ENCODE data around the gene MYO1F. TPM values are rescaled to one million over a fixed set of nuclear protein-coding genes. Genes with fewer than 3 reads are reported as not detected.

MYO1F gene
- total and polyA plus RNA-seq, 2 of the 13 experiments (the other 11 are each of a cell fraction or from before 2014, with no cell fraction given): 0.09 to 0.13 TPM

DNA sequence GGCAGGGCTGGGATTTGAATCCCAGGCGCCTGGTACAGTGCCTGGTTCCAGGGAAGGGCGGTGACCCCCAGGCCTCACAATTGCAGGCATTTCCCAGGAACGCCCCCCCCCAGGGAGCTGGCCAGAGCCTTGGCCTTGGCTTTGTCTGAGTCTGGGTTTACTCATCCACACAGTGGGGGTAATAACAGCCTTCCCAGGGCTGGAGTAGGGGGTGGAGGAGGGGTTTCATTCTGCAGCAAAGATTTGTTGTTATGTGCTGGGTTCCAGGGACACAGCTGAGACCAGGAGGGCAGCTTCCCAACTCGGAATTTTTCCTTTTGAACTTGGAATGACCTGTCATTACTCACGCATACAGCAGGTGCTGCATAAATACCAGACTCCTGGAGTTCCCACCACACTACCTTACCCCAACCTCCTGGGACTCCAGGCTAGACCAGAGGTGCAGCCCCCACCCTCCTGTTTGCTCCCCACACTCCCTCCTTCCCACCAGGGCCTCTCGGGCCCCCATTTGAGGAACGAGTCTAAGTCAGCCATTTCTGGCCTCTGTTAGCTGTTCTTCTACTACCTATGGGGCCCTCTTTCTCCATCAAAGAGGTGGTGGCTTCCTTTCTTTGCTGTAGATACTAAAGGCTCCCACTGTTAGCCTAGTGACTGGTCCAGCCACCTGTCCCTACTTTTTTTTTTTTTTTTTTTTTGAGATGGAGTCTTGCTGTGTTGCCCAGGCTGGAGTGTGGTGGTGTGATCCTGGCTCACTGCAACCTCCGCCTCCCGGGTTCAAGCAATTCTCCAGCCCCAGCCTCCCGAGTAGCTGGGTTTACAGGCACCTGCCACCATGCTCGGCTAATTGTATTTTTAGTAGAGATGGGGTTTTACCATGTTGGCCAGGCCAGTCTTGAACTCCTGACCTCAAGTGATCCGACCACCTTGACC lies 34.9 kb upstream of the MYO1F start:
- ChIA-PET POLR2A (interaction anchor here (0.7 kb wide), 2 partner anchors 19 to 30 kb away, joined by 3 read pairs; partner anchors contain the start of gene NFILZ), CTCF (ENCODE audit: low intra/inter-chr PET ratio, low total read pairs) (no interaction called here)
- in situ Hi-C loops (cut with HindIII; ENCODE audit: extremely low pct_ligation_motif_present, low pct_unique_long_range_greater_than_20kb) (no loop called here), intact Hi-C loops (cut with micrococcal nuclease; ENCODE audit: unreplicated experiment) (no loop called here)
- TF ChIP-seq ZMAT3 (CRISPR knock-in tag; conservative IDR thresholded peaks at IDR 0.05) (no peak), ZKSCAN8 (CRISPR knock-in tag; IDR thresholded peaks at IDR 0.05; ENCODE audit: borderline replicate concordance) (peak; percentile 91), MAZ (IDR thresholded peaks at IDR 0.05; ENCODE audit: borderline replicate concordance, low read depth, low read length) (no peak), MAZ (CRISPR knock-in tag; IDR thresholded peaks at IDR 0.05; ENCODE audit: low read depth) (no peak), ZNF121 (CRISPR knock-in tag; IDR thresholded peaks at IDR 0.05) (peak; percentile 58; the same call in 1 of the 2 replicates), CHD2 (IDR thresholded peaks at IDR 0.05; ENCODE audit: low read depth, low read length) (no peak), ZMYM3 (CRISPR knock-in tag; IDR thresholded peaks at IDR 0.05) (peak; percentile 4; the same call in 1 of the 2 replicates)
- TF ChIP-seq, protein P1, sequence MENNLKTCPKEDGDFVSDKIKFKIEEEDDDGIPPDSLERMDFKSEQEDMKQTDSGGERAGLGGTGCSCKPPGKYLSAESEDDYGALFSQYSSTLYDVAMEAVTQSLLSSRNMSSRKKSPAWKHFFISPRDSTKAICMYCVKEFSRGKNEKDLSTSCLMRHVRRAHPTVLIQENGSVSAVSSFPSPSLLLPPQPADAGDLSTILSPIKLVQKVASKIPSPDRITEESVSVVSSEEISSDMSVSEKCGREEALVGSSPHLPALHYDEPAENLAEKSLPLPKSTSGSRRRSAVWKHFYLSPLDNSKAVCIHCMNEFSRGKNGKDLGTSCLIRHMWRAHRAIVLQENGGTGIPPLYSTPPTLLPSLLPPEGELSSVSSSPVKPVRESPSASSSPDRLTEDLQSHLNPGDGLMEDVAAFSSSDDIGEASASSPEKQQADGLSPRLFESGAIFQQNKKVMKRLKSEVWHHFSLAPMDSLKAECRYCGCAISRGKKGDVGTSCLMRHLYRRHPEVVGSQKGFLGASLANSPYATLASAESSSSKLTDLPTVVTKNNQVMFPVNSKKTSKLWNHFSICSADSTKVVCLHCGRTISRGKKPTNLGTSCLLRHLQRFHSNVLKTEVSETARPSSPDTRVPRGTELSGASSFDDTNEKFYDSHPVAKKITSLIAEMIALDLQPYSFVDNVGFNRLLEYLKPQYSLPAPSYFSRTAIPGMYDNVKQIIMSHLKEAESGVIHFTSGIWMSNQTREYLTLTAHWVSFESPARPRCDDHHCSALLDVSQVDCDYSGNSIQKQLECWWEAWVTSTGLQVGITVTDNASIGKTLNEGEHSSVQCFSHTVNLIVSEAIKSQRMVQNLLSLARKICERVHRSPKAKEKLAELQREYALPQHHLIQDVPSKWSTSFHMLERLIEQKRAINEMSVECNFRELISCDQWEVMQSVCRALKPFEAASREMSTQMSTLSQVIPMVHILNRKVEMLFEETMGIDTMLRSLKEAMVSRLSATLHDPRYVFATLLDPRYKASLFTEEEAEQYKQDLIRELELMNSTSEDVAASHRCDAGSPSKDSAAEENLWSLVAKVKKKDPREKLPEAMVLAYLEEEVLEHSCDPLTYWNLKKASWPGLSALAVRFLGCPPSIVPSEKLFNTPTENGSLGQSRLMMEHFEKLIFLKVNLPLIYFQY (CRISPR knock-in tag; IDR thresholded peaks at IDR 0.05; ENCODE audit: borderline replicate concordance): no peak
- no TSS peak for BruUV-seq (replicated peaks)
- Histone ChIP-seq H2AFZ (ENCODE audit: low read length) (no peak overlapping the region), H3K36me3 (replicated peaks in 1 of 2; ENCODE audit: control insufficient read depth in 1 of 2, insufficient read depth in 2 of 2, low read length in 2 of 2) (no peaks in the 10 kb centered on the region), H4K20me1 (ENCODE audit: insufficient read depth, low read length) (no peaks in the 10 kb centered on the region), H3K27ac (ENCODE audit: extremely low read length, insufficient read depth, low read length) (no peak overlapping the region), H3K4me1 (ENCODE audit: insufficient read depth, low read length) (peaks cover 28% of the 10 kb centered on the region), H3K9me3 (ENCODE audit: low read length) (no peaks in the 10 kb centered on the region), H3K27me3 (ENCODE audit: control insufficient read depth in 1 of 2, insufficient read depth in 2 of 2, low read length in 2 of 2) (peaks cover 0 to 7% of the 10 kb centered on the region in 2 experiments; a peak in 2 of 5 replicates), H3K9ac (ENCODE audit: insufficient read depth, low read depth, low read length) (no peak overlapping the region), H3K4me3 (replicated peaks in 1 of 3; ENCODE audit: insufficient read depth in 1 of 3, low read depth in 2 of 3, low read length in 3 of 3) (no peak overlapping the region), H3K79me2 (ENCODE audit: insufficient read depth, low read length) (no peaks in the 10 kb centered on the region), H3K4me2 (ENCODE audit: low read depth, low read length) (no peak overlapping the region)
- FAIRE-seq: no peak
- WGBS (ENCODE audit: low lambda C conversion rate): 33% methylated on average over 9 of the region's 12 CpGs
- ATAC-seq: no peak
- DNase-seq (ENCODE audit: low spot score): no peak

Measured in HepG2 (cell line).